SKM-1 treated with dmso at 0.1 percent for 144 hours (cell line): ENCODE data around the gene PROSER2.

Experiments used
- DNase-seq: peaks from one replicate; lab custom pipeline; 2025; ENCODE audit not compliant: unreplicated experiment; lab: John Stamatoyannopoulos, UW

The PROSER2 gene

GRCh38 chr10:11906714-11907113 lies 83.6 kb downstream of the PROSER2 start:
- DNase-seq, result no peak

- DNase-seq, result no peak
Measured at GRCh38 chr10:11907914-11908313, 84.8 kb downstream of the PROSER2 start.

DNA sequence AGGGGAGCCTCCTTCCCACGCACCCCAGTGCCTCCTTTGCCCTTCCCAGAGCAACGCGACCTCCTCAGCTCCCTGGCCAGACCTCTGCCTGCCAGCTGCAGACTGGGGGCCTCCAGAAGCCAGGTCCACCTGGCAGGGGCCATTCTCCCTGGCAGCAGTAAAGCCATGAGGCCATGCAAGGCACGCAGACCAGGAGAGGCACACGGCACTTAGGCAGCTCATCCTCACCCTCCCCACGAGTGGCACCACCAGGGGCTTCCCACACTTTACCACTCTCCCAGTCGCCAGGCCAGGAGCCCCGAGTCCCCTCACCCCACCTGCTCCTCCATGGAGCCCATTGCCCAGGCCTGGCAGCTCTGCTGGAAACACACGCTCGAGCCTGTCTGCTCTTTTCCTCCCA lies 85.4 kb downstream of the PROSER2 start:
- no peak for DNase-seq

- no peak for DNase-seq
Measured at GRCh38 chr10:11908991-11909390, 85.8 kb downstream of the PROSER2 start.

DNA sequence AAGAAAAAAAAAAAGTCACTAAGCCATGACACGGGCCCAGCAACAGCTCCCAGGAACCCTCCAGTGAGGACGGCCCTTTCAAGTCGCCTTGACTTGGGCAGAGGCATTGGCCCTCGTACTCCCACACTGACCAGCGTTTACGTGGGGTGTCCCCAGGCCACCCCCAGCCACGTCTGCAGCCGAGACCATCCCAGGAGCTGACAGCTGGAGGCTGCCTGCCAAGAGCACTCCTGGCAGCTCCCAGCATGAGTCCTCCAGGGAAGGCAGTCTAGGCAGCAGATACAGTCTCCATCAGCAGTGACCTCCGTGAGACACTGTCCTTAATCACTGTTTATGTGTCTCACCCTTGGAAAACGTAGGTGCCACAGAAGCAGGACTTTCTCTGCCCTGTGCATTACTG lies 86.5 kb downstream of the PROSER2 start:
- no peak for DNase-seq

GRCh38 chr10:11910102-11910501 lies 86.9 kb downstream of the PROSER2 start:
- DNase-seq, result no peak

DNA sequence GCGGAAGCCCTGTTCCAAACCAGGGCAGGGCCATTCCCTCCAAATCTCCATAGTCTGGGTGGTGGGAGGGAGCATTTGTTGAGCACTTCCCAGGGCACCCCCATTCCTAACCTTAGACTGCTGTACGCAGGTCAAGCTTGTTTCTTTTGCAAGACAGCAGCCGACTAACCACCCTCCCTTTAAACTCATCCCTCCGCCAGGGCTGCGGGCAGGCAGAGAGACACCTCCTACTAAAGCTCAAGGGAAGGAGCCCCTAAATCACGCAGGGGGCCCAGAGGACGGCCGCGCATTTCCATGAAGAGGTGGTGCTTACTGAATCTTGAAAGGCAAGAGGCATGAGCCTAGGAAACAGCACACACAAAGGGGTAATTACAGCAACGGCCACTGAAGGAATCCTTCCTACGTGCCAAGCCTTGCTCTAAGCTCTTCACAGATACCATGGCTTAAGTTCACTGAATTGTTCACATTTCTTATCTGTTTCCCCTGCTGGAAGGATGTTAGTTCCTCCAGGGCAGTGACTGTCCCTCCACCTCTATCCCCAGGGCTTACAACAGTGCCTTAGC lies 90.0 kb downstream of the PROSER2 start:
- DNase-seq, result no peak

DNA sequence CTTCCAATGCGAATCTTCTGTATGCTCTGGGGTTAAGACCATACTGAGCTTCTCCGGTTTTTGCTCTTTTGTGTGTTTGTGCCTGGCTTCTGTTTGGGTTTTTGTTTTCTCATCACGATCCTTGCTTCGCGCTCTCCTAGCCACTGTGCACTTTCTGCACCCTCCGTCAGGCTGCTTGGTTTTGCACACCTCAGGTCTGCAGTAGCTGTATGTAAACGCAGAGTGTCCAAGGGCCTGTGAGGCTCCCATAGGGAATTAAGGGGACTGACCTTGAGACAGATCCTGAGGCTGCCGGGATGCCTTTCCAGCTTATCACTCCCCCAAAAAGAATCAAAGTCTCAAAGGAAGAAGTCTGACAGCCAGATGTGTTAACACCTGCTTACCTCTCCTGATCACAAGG lies 95.2 kb downstream of the PROSER2 start:
- DNase-seq, result no peak

DNA sequence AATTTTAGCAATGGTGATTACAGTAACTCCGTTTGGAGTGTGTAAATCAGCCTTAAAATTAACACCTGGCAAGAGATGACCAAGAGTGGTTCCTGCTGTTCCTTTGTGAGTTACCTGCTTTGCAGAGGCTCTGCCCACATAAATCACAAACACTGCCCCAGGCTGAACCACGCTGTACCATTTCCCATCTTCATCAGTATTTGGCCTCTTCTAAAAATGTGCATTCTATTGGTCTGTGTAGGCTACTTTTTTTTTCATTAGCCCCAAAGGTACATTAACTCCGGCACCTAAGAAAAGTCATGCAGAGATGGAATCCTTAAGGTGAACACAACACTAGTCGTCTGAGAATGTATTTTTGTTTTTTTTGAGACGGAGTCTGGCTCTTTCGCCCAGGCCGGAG lies 96.1 kb downstream of the PROSER2 start:
- DNase-seq, result no peak
